Stomach (tissue), 9 donors: ENCODE measurements around the gene MTCH1. TPM values are rescaled to one million over a fixed set of nuclear protein-coding genes. Genes with fewer than 3 reads are reported as not detected.

Source experiments
- DNase-seq, 2 donors: peaks; one replicate each; pipeline versions ENCODE4 v3.0.0 to v3.0.0-alpha.2; 2013 to 2019
- H3K27ac ChIP-seq, 5 donors: fragments of 200-600 bp in 4 of 5; sonication (generic) in 4 of 5; one replicate each; pipeline ENCODE4 v1.5.1; 2013 to 2019; ENCODE audit warnings: mild to moderate bottlenecking in 1 of 5, moderate library complexity in 1 of 5
- H3K27me3 ChIP-seq, 3 donors: fragments of 200-600 bp; sonication (generic); one replicate each; pipeline ENCODE4 v1.5.1; 2017 to 2019; ENCODE audit warnings: mixed run types in 1 of 3
- H3K36me3 ChIP-seq, 4 donors: fragments of 200-600 bp; sonication (generic); 1 replicate in 3 of 4; 2 replicates in 1 of 4; pipeline ENCODE4 v1.5.1; 2016 to 2019
- H3K4me1 ChIP-seq, 4 donors: fragments of 200-600 bp; sonication (generic); one replicate each; pipeline ENCODE4 v1.5.1; 2016 to 2019
- H3K4me3 ChIP-seq, 4 donors: fragments of 200-600 bp; sonication (generic) in 3 of 4; one replicate each; pipeline ENCODE4 v1.5.1; 2016 to 2019; ENCODE audit warnings: mild to moderate bottlenecking in 1 of 4
- H3K9me3 ChIP-seq, 4 donors: fragments of 200-600 bp; sonication (generic); one replicate each; pipeline ENCODE4 v1.5.1; 2016 to 2019
- CTCF ChIP-seq, 7 experiments: fragments of 450-650 bp in 4 of 7; fragments of 200-600 bp in 3 of 7; sonication (generic) in 3 of 7; IDR thresholded peaks; one replicate each; pipeline ENCODE4 v1.5.1; 2016 to 2019; ENCODE audit warnings: antibody characterized with exemption in 7 of 7, control low read depth in 2 of 7, mild to moderate bottlenecking in 1 of 7
- EP300 ChIP-seq: sonication (generic); formaldehyde crosslinking; IDR thresholded peaks from one replicate; pipeline ENCODE4 v1.6.1; 2017; ENCODE audit warnings: antibody characterized with exemption
- POLR2A ChIP-seq, 4 donors: fragments of 450-650 bp; IDR thresholded peaks; one replicate each; pipeline ENCODE4 v1.6.1; 2016; ENCODE audit warnings: antibody characterized with exemption in 4 of 4, control low read depth in 2 of 4, mild to moderate bottlenecking in 1 of 4, moderate library complexity in 1 of 4
- POLR2AphosphoS5 ChIP-seq, 3 donors: sonication (generic); formaldehyde crosslinking; IDR thresholded peaks; one replicate each; pipeline ENCODE4 v1.6.1; 2016; ENCODE audit warnings: antibody characterized with exemption in 3 of 3
- WGBS, 5 donors: extraction: QIAGEN DNeasy Blood & Tissue Kit in 3 of 5; methylation state at CpG; one replicate each; pipeline versions ENCODE4 v1.1.5 to v1.1.7; 2013 to 2018; 5-methylcytosine and 5-hydroxymethylcytosine counted together
- intact Hi-C: fragments of 100-400 bp; cut with DNase I; formaldehyde crosslinking; loops from one replicate; pipeline ENCODE4 v1.15.1; 2023; ENCODE audit warnings: low total_unique reads
- polyA plus RNA-seq, 3 donors: library from polyadenylated mRNA; stranded (reverse); fragments of 200-250 nt; gene quantifications; one replicate each; pipeline ENCODE4 v1.2.3, GENCODE V29; 2013
- total RNA-seq, 5 donors: library from RNA; depleted of rRNA; stranded (reverse); fragments of >200 nt; gene quantifications; one replicate each; pipeline versions ENCODE4 v1.1.0 to v1.2.3, GENCODE V29; 2014 to 2016
- donor health status: healthy with polysubstance abuse.
- donor health status: Bipolar disorder and iron deficiency.
- donor health status: healthy.

Gene MTCH1
- total and polyA plus RNA-seq, 8 donors: 110 to 202 (median 148) TPM

DNA sequence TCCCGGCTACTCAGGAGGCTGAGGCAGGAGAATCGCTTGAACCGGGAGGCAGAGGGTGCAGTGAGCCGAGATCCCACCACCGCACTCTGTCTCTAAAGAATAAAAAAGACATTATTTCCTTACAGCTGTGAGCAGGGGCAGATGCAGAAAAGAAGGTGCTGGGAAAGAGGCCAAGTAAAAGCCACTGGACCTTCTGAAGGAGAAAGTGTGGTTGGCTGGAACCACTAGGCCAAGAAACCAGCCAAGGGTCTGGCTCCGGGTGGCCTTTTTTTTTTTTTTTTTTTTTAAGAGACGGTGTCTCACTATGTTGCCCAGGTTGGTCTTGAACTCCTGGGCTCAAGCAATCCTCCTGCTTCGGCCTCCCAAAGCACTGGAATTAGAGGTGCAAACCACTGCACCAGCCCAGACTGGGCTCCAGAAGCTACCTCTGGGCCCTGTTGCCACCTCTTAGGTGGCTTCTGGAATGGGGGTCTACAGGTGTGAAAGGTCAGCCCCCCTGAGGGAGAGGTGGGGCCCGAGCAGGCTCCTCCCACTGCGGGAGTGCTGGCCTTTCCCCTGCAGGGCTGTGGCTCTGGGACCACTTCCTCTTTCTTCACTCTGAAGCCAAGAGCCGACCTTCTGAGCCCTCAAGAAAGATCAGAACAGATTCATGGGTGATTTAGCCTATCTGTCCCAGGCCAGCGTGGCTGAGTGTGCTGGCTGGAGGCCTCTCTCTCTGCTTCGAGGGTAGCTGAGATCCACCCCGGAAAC, 19.2 kb upstream of the MTCH1 start, which contains the start of gene FGD2:
Gene FGD2, plus strand, starts transcription at position 595 of the 750 bp plus-strand sequence. CDS start 163 bp downstream, outside the sequence.
- peak within 1 kb of the TSS; percentile 15 to 44 (median 27) for H3K4me3 ChIP-seq
- H3K9me3 ChIP-seq: no peaks in the 10 kb centered on the region
- WGBS, 5 donors: 70 to 81% (median 73%) methylated on average over 12 to 14 of the region's 14 CpGs
- H3K27me3 ChIP-seq: no peaks in the 10 kb centered on the region
- no peak for TF ChIP-seq EP300
- no peak for TF ChIP-seq POLR2AphosphoS5 (IDR thresholded peaks at IDR 0.05)
- TF ChIP-seq POLR2A (IDR thresholded peaks at IDR 0.05): no peak
- TF ChIP-seq CTCF (IDR thresholded peaks at IDR 0.05): no peak
- H3K4me1 ChIP-seq: peaks cover 0 to 14% (median 0%) of the 10 kb centered on the region in 4 donors
- intact Hi-C loops: no loop called here
- no peaks in the 10 kb centered on the region for H3K36me3 ChIP-seq
- no peak for DNase-seq
- H3K27ac ChIP-seq: peak within 1 kb of the TSS in 2 of 5 donors; percentile 24 to 64

DNA sequence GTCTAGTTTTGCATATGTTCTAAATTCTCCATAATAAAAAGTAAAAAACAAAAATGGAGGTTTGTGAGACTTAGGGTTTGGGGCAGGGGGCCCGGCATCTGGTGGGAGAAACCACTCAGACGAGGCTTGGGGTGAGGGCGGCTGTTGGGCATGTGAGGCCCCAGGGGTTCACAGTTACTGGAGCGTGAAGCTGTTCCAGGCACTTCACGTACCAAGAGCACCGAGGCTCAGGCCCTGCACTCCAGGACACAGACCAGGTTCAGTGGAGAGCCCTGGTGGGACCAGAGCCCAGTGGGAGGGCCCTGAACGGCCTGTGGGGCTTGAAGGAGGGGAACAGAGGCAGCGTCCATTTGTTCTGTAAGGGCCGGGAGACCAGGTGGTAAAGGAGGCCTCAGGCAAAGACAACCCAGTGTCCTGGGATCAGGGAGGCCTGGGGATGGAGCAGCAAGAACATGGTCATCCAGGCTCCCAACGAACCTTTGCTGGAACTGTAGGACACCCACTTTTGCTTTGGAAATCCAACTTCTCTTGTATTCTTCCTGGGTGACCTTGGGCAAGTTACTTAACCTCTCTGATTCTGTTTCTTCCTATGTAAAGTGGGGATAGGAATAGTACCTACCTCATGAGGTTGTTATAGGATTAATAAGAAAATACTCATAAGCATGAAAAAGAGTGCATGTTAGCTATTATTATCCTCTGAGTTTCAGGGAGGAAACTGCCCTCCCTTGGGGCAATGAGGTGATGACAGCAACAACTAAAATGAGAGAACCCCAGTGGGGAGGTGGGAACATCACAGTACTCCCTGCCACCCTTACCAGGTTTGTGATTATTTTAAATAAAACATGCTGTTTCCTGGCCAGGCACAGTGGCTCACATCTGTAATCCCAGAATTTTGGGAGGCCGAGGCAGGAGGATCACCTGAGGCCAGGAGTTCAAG, 18.3 kb upstream of the MTCH1 start:
- no peak for DNase-seq
- Histone ChIP-seq H3K4me3 (no peak overlapping the region), H3K9me3 (no peaks in the 10 kb centered on the region), H3K27me3 (no peaks in the 10 kb centered on the region), H3K4me1 (peaks cover 0 to 14% (median 0%) of the 10 kb centered on the region in 4 donors), H3K36me3 (no peaks in the 10 kb centered on the region), H3K27ac (no peak overlapping the region)
- TF ChIP-seq POLR2AphosphoS5 (IDR thresholded peaks at IDR 0.05): no peak
- no peak for TF ChIP-seq CTCF (IDR thresholded peaks at IDR 0.05)
- TF ChIP-seq EP300: no peak
- TF ChIP-seq POLR2A (IDR thresholded peaks at IDR 0.05): no peak
- 79 to 89% (median 86%) methylated on average over 9 to 11 of the region's 11 CpGs for WGBS, 5 donors
- intact Hi-C loops: no loop called here

DNA sequence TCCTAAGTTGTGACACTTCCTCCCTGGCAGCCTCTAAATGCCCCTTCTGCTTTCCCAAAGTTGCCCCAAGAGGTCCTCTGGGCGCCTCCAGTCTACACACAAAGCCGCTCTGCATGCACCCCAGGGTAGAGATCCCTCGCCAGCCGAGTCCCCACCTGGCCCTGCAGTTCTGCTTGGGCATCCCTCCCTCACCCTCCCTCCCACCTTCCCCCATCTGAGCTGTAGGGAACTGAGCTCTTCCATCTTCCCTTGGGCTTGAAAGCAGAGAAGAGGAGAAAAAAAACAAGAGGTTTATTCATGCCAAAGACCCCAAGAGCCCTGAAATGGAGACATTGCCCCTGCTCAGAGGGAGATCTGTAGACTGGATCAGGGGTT, 13.7 kb upstream of the MTCH1 start:
- WGBS, 5 donors: 93 to 96% (median 95%) methylated on average over 4 of the region's 4 CpGs
- no peak for TF ChIP-seq CTCF (IDR thresholded peaks at IDR 0.05)
- intact Hi-C loops: no loop called here
- H3K27ac ChIP-seq: no peak overlapping the region
- H3K9me3 ChIP-seq: no peaks in the 10 kb centered on the region
- peaks cover 13 to 23% (median 17%) of the 10 kb centered on the region in 4 donors for H3K4me1 ChIP-seq
- H3K27me3 ChIP-seq: no peaks in the 10 kb centered on the region
- no peak for DNase-seq
- H3K36me3 ChIP-seq: no peaks in the 10 kb centered on the region
- H3K4me3 ChIP-seq: no peak overlapping the region

- no peaks in the 10 kb centered on the region for H3K9me3 ChIP-seq
- H3K4me1 ChIP-seq: peaks cover 13 to 23% (median 17%) of the 10 kb centered on the region in 4 donors
- no peaks in the 10 kb centered on the region for H3K36me3 ChIP-seq
- no peak for DNase-seq
- no peaks in the 10 kb centered on the region for H3K27me3 ChIP-seq
- H3K27ac ChIP-seq: peak overlapping the region in 3 of 5 donors; percentile 48 to 87 (median 85)
- TF ChIP-seq POLR2AphosphoS5 (IDR thresholded peaks at IDR 0.05) (no peak), POLR2A (IDR thresholded peaks at IDR 0.05) (no peak), EP300 (no peak), CTCF (IDR thresholded peaks at IDR 0.05) (no peak)
- WGBS, 5 donors: 80 to 89% (median 85%) methylated on average over 9 to 15 of the region's 15 CpGs
- intact Hi-C loops: no loop called here
- H3K4me3 ChIP-seq: no peak overlapping the region
These were observed 13.2 kb upstream of the MTCH1 start for GRCh38 chr6:36999061-36999750.
